ENCODE data around the gene EPHA5. TPM values are rescaled to one million over a fixed set of nuclear protein-coding genes. Genes with fewer than 3 reads are reported as not detected.

The EPHA5 gene
- total RNA-seq, 3 donors from 2014 or later (not counting 1 experiment from before 2014, with no cell fraction given) = not detected

GRCh38 chr4:65668201-65669089, 1.8 kb downstream of the EPHA5 start:
- no peak overlapping the region for H3K4me3 ChIP-seq (ENCODE audit: low read length)
- peaks cover 9% of the 10 kb centered on the region for H3K27me3 ChIP-seq (ENCODE audit: control insufficient read depth, insufficient read depth, low read length)
- no peak overlapping the region for H3K27ac ChIP-seq (ENCODE audit: low read length)
- WGBS (ENCODE audit: insufficient coverage) = 10% methylated on average over 32 of the region's 32 CpGs
- Mint-ChIP-seq H3K27me3 (ENCODE audit: low read depth in 2 of 2) (peaks cover 28 to 34% of the 10 kb centered on the region in 2 donors), H3K4me1 (peaks cover 0 to 5% of the 10 kb centered on the region in 2 donors), H3K4me3 (no peak overlapping the region), H3K9me3 (peaks cover 2 to 13% of the 10 kb centered on the region in 2 donors), H3K27ac (no peak overlapping the region), H3K36me3 (peaks cover 11% of the 10 kb centered on the region)
- H3K9me3 ChIP-seq (ENCODE audit: control insufficient read depth, insufficient read depth, low read length) = peaks cover 3% of the 10 kb centered on the region
- no peak for DNase-seq
- no peaks in the 10 kb centered on the region for H3K36me3 ChIP-seq (ENCODE audit: control insufficient read depth, insufficient read depth, low read length)
- no peaks in the 10 kb centered on the region for H3K4me1 ChIP-seq (ENCODE audit: control insufficient read depth, insufficient read depth, low read length)
- intact Hi-C loops (cut with micrococcal nuclease) = no loop called here
- ATAC-seq = no peak
- TF ChIP-seq CTCF (IDR thresholded peaks at IDR 0.05) = no peak

- no peak for TF ChIP-seq CTCF (IDR thresholded peaks at IDR 0.05)
- DNase-seq = no peak
- WGBS (ENCODE audit: insufficient coverage) = 11% methylated on average over 7 of the region's 10 CpGs
- intact Hi-C loops (cut with micrococcal nuclease) = no loop called here
- ATAC-seq = no peak
- Histone ChIP-seq H3K27ac (ENCODE audit: low read length) (no peak overlapping the region), H3K27me3 (ENCODE audit: control insufficient read depth, insufficient read depth, low read length) (peaks cover 9% of the 10 kb centered on the region), H3K36me3 (ENCODE audit: control insufficient read depth, insufficient read depth, low read length) (no peaks in the 10 kb centered on the region), H3K4me1 (ENCODE audit: control insufficient read depth, insufficient read depth, low read length) (no peaks in the 10 kb centered on the region), H3K9me3 (ENCODE audit: control insufficient read depth, insufficient read depth, low read length) (peaks cover 3% of the 10 kb centered on the region), H3K4me3 (ENCODE audit: low read length) (no peak overlapping the region)
- H3K27ac Mint-ChIP-seq = no peak overlapping the region
- peaks cover 28 to 34% of the 10 kb centered on the region in 2 donors for H3K27me3 Mint-ChIP-seq (ENCODE audit: low read depth in 2 of 2)
- peaks cover 7% of the 10 kb centered on the region for H3K36me3 Mint-ChIP-seq
- no peak overlapping the region for H3K4me3 Mint-ChIP-seq
- H3K9me3 Mint-ChIP-seq = peaks cover 3 to 13% of the 10 kb centered on the region in 2 donors
- H3K4me1 Mint-ChIP-seq = peaks cover 0 to 5% of the 10 kb centered on the region in 2 donors
Observed at GRCh38 chr4:65667506-65668041, 2.7 kb downstream of the EPHA5 start.

GRCh38 chr4:65665771-65666523, 4.3 kb downstream of the EPHA5 start:
- Mint-ChIP-seq H3K27me3 (ENCODE audit: low read depth in 2 of 2) (peaks cover 25 to 34% of the 10 kb centered on the region in 2 donors), H3K36me3 (peaks cover 7% of the 10 kb centered on the region), H3K4me1 (peaks cover 0 to 5% of the 10 kb centered on the region in 2 donors), H3K27ac (no peak overlapping the region), H3K4me3 (no peak overlapping the region), H3K9me3 (peaks cover 4 to 11% of the 10 kb centered on the region in 2 donors)
- no peak overlapping the region for H3K4me3 ChIP-seq (ENCODE audit: low read length)
- TF ChIP-seq CTCF (IDR thresholded peaks at IDR 0.05) = no peak
- H3K9me3 ChIP-seq (ENCODE audit: control insufficient read depth, insufficient read depth, low read length) = peaks cover 3% of the 10 kb centered on the region
- peaks cover 9% of the 10 kb centered on the region for H3K27me3 ChIP-seq (ENCODE audit: control insufficient read depth, insufficient read depth, low read length)
- no peak overlapping the region for H3K27ac ChIP-seq (ENCODE audit: low read length)
- no peaks in the 10 kb centered on the region for H3K4me1 ChIP-seq (ENCODE audit: control insufficient read depth, insufficient read depth, low read length)
- ATAC-seq = no peak
- intact Hi-C loops (cut with micrococcal nuclease) = no loop called here
- no peaks in the 10 kb centered on the region for H3K36me3 ChIP-seq (ENCODE audit: control insufficient read depth, insufficient read depth, low read length)
- DNase-seq = no peak
- 67% methylated on average over 1 of the region's 3 CpGs for WGBS (ENCODE audit: insufficient coverage)
